Neural cell (in vitro differentiated cells): ENCODE results near the gene HK2. TPM values are rescaled to one million over a fixed set of nuclear protein-coding genes. Genes with fewer than 3 reads are reported as not detected.

Source experiments
- H2AFZ ChIP-seq: fragments of 200-600, 300-800 bp; sonication (generic), shearing (Covaris generic); 2 replicates; pipeline ENCODE4 v1.6.0; 2014; ENCODE audit warnings: low read depth, mild to moderate bottlenecking, antibody characterized with exemption, low read length, moderate library complexity
- H3F3A ChIP-seq: fragments of 200-600 bp; shearing (Covaris generic); 2 replicates; pipeline ENCODE4 v1.6.1; 2016; ENCODE audit warnings: mild to moderate bottlenecking, moderate library complexity, mixed read lengths, antibody characterized with exemption, low read length; ENCODE audit not compliant: insufficient read depth, poor library complexity, severe bottlenecking
- H3K27ac ChIP-seq: fragments of 200-600, 300-800 bp; sonication (generic), shearing (Covaris generic); 2 replicates; pipeline ENCODE4 v1.5.1; 2014; ENCODE audit warnings: mild to moderate bottlenecking, low read length, moderate library complexity
- H3K27me3 ChIP-seq: fragments of 300-800, 200-600 bp; sonication (generic), shearing (Covaris generic); 2 replicates; pipeline ENCODE4 v1.6.0; 2014; ENCODE audit warnings: mild to moderate bottlenecking, low read depth, low read length, moderate library complexity; ENCODE audit not compliant: insufficient read depth
- H3K36me3 ChIP-seq: fragments of 300-800, 200-600 bp; sonication (generic), shearing (Covaris generic); 2 replicates; pipeline ENCODE4 v1.5.1; 2014; ENCODE audit warnings: mild to moderate bottlenecking, antibody characterized with exemption, low read length, moderate library complexity; ENCODE audit not compliant: insufficient read depth
- H3K4me2 ChIP-seq: fragments of 300-800, 200-600 bp; sonication (generic), shearing (Covaris generic); 2 replicates; pipeline ENCODE4 v1.6.0; 2014; ENCODE audit warnings: mild to moderate bottlenecking, low read length
- H3K4me3 ChIP-seq: fragments of 300-800, 200-600 bp; sonication (generic), shearing (Covaris generic); 2 replicates; pipeline ENCODE4 v1.5.1; 2014; ENCODE audit warnings: mild to moderate bottlenecking, low read length, moderate library complexity
- H3K79me2 ChIP-seq: fragments of 200-600 bp; shearing (Covaris generic); replicated peaks from 2 replicates; pipeline ENCODE4 v1.6.0; 2014; ENCODE audit warnings: mild to moderate bottlenecking, low read length, moderate library complexity; ENCODE audit not compliant: insufficient read depth
- H3K9ac ChIP-seq: fragments of 300-800, 200-600 bp; sonication (generic), shearing (Covaris generic); 2 replicates; pipeline ENCODE4 v1.6.1; 2016; ENCODE audit warnings: mild to moderate bottlenecking, low read length, mixed read lengths
- H3K9me2 ChIP-seq: fragments of 200-600 bp; shearing (Covaris generic); 2 replicates; pipeline ENCODE4 v1.6.1; 2016; ENCODE audit warnings: mild to moderate bottlenecking, low read length, mixed read lengths; ENCODE audit not compliant: insufficient read depth
- H3K9me3 ChIP-seq: fragments of 200-600, 300-800 bp; sonication (generic), shearing (Covaris generic); 2 replicates; pipeline ENCODE4 v1.6.1; 2016; ENCODE audit warnings: mild to moderate bottlenecking, mixed run types, low read length, moderate library complexity, mixed read lengths
- H4K20me1 ChIP-seq: fragments of 200-600 bp; shearing (Covaris generic); 2 replicates; pipeline ENCODE4 v1.6.1; 2016; ENCODE audit warnings: mild to moderate bottlenecking, mixed run types; ENCODE audit not compliant: insufficient read depth
- CTCF ChIP-seq: fragments of 450-650 bp; IDR thresholded peaks from 2 replicates; pipeline ENCODE4 v1.5.1; 2014; ENCODE audit warnings: antibody characterized with exemption, mild to moderate bottlenecking, moderate library complexity; ENCODE audit not compliant: poor library complexity, severe bottlenecking
- EP300 ChIP-seq: fragments of 450-650 bp; conservative IDR thresholded peaks from 2 replicates; pipeline ENCODE4 v1.6.1; 2014; ENCODE audit warnings: antibody characterized with exemption, mild to moderate bottlenecking, moderate library complexity; ENCODE audit not compliant: poor library complexity, severe bottlenecking
- EZH2 ChIP-seq: fragments of 200-600, 300-800 bp; shearing (Covaris generic), sonication (generic); IDR thresholded peaks from 2 replicates; pipeline ENCODE4 v1.6.1; 2014; ENCODE audit warnings: antibody characterized with exemption, low read length, borderline replicate concordance, mild to moderate bottlenecking; ENCODE audit not compliant: insufficient read depth, poor library complexity, severe bottlenecking
- MXI1 ChIP-seq: fragments of 450-650 bp; conservative IDR thresholded peaks from 2 replicates; pipeline ENCODE4 v1.6.1; 2014; ENCODE audit warnings: antibody characterized with exemption, mild to moderate bottlenecking; ENCODE audit not compliant: poor library complexity, severe bottlenecking
- POLR2AphosphoS5 ChIP-seq: IDR thresholded peaks from 2 replicates; pipeline ENCODE4 v1.6.1; 2012
- RAD21 ChIP-seq: fragments of 450-650 bp; conservative IDR thresholded peaks from 2 replicates; pipeline ENCODE4 v1.6.1; 2014; ENCODE audit warnings: antibody characterized with exemption, mild to moderate bottlenecking, moderate library complexity
- REST ChIP-seq: IDR thresholded peaks from 2 replicates; pipeline ENCODE4 v1.6.1; 2012; ENCODE audit warnings: borderline replicate concordance
- SMC3 ChIP-seq: fragments of 450-650 bp; conservative IDR thresholded peaks from 2 replicates; pipeline ENCODE4 v1.6.1; 2014; ENCODE audit warnings: antibody characterized with exemption, mild to moderate bottlenecking, moderate library complexity; ENCODE audit not compliant: poor library complexity
- TAF1 ChIP-seq: IDR thresholded peaks from 2 replicates; pipeline ENCODE4 v1.6.1; 2012; ENCODE audit warnings: low read depth
- polyA plus RNA-seq: library from polyadenylated mRNA; depleted of rRNA; stranded (reverse); fragments of >200 nt; gene quantifications from 2 replicates; pipeline ENCODE4 v1.2.3, GENCODE V29; 2014

HK2 gene
- polyA plus RNA-seq, 1 donor from 2014 or later: 0.47 TPM

GRCh38 chr2:74816540-74817303 is 17.2 kb upstream of the HK2 start:
- TF ChIP-seq EZH2 (no peak), CTCF (no peak), RAD21 (no peak), TAF1 (no peak), SMC3 (no peak), POLR2AphosphoS5 (no peak), MXI1 (no peak)
- Histone ChIP-seq H3K4me2 (no peak overlapping the region), H3K9me2 (no peaks in the 10 kb centered on the region), H3K36me3 (no peaks in the 10 kb centered on the region), H3K9me3 (no peaks in the 10 kb centered on the region), H3F3A (no peaks in the 10 kb centered on the region), H3K79me2 (no peaks in the 10 kb centered on the region), H3K9ac (no peak overlapping the region), H3K27me3 (no peaks in the 10 kb centered on the region), H2AFZ (no peak overlapping the region), H4K20me1 (no peaks in the 10 kb centered on the region), H3K4me3 (no peak overlapping the region), H3K27ac (no peak overlapping the region)

- H3F3A ChIP-seq: no peaks in the 10 kb centered on the region
- no peaks in the 10 kb centered on the region for H3K79me2 ChIP-seq
- H3K27me3 ChIP-seq: no peaks in the 10 kb centered on the region
- TF ChIP-seq SMC3 (no peak), RAD21 (no peak), EP300 (no peak), TAF1 (no peak), EZH2 (no peak), MXI1 (no peak), POLR2AphosphoS5 (no peak), CTCF (no peak), REST (no peak)
- no peak overlapping the region for H3K27ac ChIP-seq
- no peaks in the 10 kb centered on the region for H3K9me2 ChIP-seq
- no peaks in the 10 kb centered on the region for H4K20me1 ChIP-seq
- no peak overlapping the region for H3K4me2 ChIP-seq
- no peaks in the 10 kb centered on the region for H3K9me3 ChIP-seq
- no peak overlapping the region for H3K9ac ChIP-seq
- H3K4me3 ChIP-seq: no peak overlapping the region
- H2AFZ ChIP-seq: no peak overlapping the region
- H3K36me3 ChIP-seq: no peaks in the 10 kb centered on the region
Measured at GRCh38 chr2:74817304-74817675, 16.6 kb upstream of the HK2 start.
